PC-9 (cell line): ENCODE results near the gene USP34. TPM values are rescaled to one million over a fixed set of nuclear protein-coding genes. Genes with fewer than 3 reads are reported as not detected.

Source experiments
- BruUV-seq: library from RNA; stranded (reverse); fragments of 400-500 nt; replicated peaks from 2 replicates; lab custom pipeline; 2021; lab: Mats Ljungman, UMichigan
- CTCF ChIA-PET: fragments of 300-600 bp; sonication (Branson Sonifier 250); formaldehyde crosslinking; loops from one replicate; lab custom pipeline; 2022; ENCODE audit warnings: antibody characterized with exemption; lab: Charles Lee
- POLR2A ChIA-PET: fragments of 300-600 bp; sonication (Branson Sonifier 250); formaldehyde crosslinking; loops from one replicate; lab custom pipeline; 2022; ENCODE audit warnings: antibody characterized with exemption; ENCODE audit not compliant: unreplicated experiment; lab: Charles Lee
- DNase-seq, 2 experiments: peaks; one replicate each; pipeline versions ENCODE4 v3.0.0 to v3.0.0-alpha.2; 2015 to 2022; ENCODE audit warnings: mixed read lengths in 1 of 2
- H2AFZ ChIP-seq: fragments of 200-600 bp; sonication (generic); 2 replicates; pipeline ENCODE4 v1.8.1; 2017; ENCODE audit warnings: antibody characterized with exemption
- H3F3A ChIP-seq: fragments of 200-600 bp; sonication (generic); 2 replicates; pipeline ENCODE4 v1.8.1; 2017; ENCODE audit warnings: antibody characterized with exemption, mild to moderate bottlenecking, low read depth; ENCODE audit not compliant: insufficient read depth
- H3K27ac ChIP-seq: fragments of 200-600 bp; sonication (generic); 2 replicates; pipeline ENCODE4 v1.6.1; 2016; ENCODE audit warnings: mixed run types
- H3K27me3 ChIP-seq: fragments of 200-600 bp; sonication (generic); 2 replicates; pipeline ENCODE4 v1.6.1; 2016; ENCODE audit warnings: low read depth, mixed run types; ENCODE audit not compliant: insufficient read depth
- H3K36me3 ChIP-seq: fragments of 200-600 bp; sonication (generic); 2 replicates; pipeline ENCODE4 v1.6.1; 2016; ENCODE audit warnings: low read depth, mixed run types
- H3K4me1 ChIP-seq: fragments of 200-600 bp; sonication (generic); replicated peaks from 2 replicates; pipeline ENCODE4 v1.6.1; 2016; ENCODE audit warnings: mixed run types; ENCODE audit not compliant: insufficient read depth
- H3K4me2 ChIP-seq: fragments of 200-600 bp; sonication (generic); 2 replicates; pipeline ENCODE4 v1.6.1; 2017; ENCODE audit warnings: mixed run types
- H3K4me3 ChIP-seq: fragments of 200-600 bp; sonication (generic); 2 replicates; pipeline ENCODE4 v1.6.1; 2016; ENCODE audit warnings: mixed run types
- H3K79me2 ChIP-seq: fragments of 200-600 bp; sonication (generic); 2 replicates; pipeline ENCODE4 v1.6.1; 2017; ENCODE audit warnings: low read depth, mixed run types
- H3K9me2 ChIP-seq: fragments of 200-600 bp; sonication (generic); 2 replicates; pipeline ENCODE4 v1.8.1; 2017; ENCODE audit warnings: mild to moderate bottlenecking; ENCODE audit not compliant: insufficient read depth
- H3K9me3 ChIP-seq: fragments of 200-600 bp; sonication (generic); 2 replicates; pipeline ENCODE4 v1.8.1; 2016; ENCODE audit warnings: low read depth; ENCODE audit not compliant: insufficient read depth
- H4K20me1 ChIP-seq: fragments of 200-600 bp; sonication (generic); 2 replicates; pipeline ENCODE4 v1.8.1; 2017; ENCODE audit not compliant: insufficient read depth
- CTCF ChIP-seq: fragments of 200-600 bp; sonication (generic); conservative IDR thresholded peaks from 2 replicates; pipeline ENCODE4 v1.6.1; 2017; ENCODE audit warnings: mixed run types, antibody characterized with exemption, mild to moderate bottlenecking, moderate library complexity
- EZH2 ChIP-seq: fragments of 200-600 bp; sonication (generic); IDR thresholded peaks from 2 replicates; pipeline ENCODE4 v1.8.0; 2017; ENCODE audit warnings: antibody characterized with exemption, low read depth
- intact Hi-C: fragments of 100-400 bp; cut with micrococcal nuclease; formaldehyde crosslinking; loops from one replicate; pipeline ENCODE4 v1.10.0; 2022; ENCODE audit not compliant: unreplicated experiment
- total RNA-seq: library from RNA; stranded (reverse); gene quantifications from 2 replicates; pipeline ENCODE4 v1.2.3, GENCODE V29; 2021

Gene USP34
- total RNA-seq, 1 experiment from 2014 or later: 120 TPM

- Histone ChIP-seq H3K4me3 (no peak overlapping the region), H3K4me2 (no peak overlapping the region), H3K27me3 (no peaks in the 10 kb centered on the region), H3K4me1 (no peaks in the 10 kb centered on the region), H3F3A (no peaks in the 10 kb centered on the region), H4K20me1 (no peaks in the 10 kb centered on the region), H2AFZ (no peak overlapping the region), H3K36me3 (peaks cover 26% of the 10 kb centered on the region), H3K9me3 (no peaks in the 10 kb centered on the region), H3K79me2 (no peaks in the 10 kb centered on the region), H3K27ac (no peak overlapping the region), H3K9me2 (no peaks in the 10 kb centered on the region)
- ChIA-PET CTCF (no interaction called here), POLR2A (interaction anchor here (0.6 kb wide), 1 partner anchor 347 kb away, joined by 5 read pairs; no protein-coding TSS in a partner anchor)
- TF ChIP-seq CTCF (no peak), EZH2 (no peak)
- intact Hi-C loops: no loop called here
- no TSS peak for BruUV-seq
- no peak for DNase-seq
Measured at GRCh38 chr2:61379521-61379920, 91.4 kb downstream of the USP34 start.

- H3K9me3 ChIP-seq: no peaks in the 10 kb centered on the region
- no peaks in the 10 kb centered on the region for H4K20me1 ChIP-seq
- H2AFZ ChIP-seq: no peak overlapping the region
- TF ChIP-seq EZH2 (no peak), CTCF (no peak)
- peaks cover 30% of the 10 kb centered on the region for H3K36me3 ChIP-seq
- no peaks in the 10 kb centered on the region for H3K4me1 ChIP-seq
- ChIA-PET POLR2A (no interaction called here), CTCF (no interaction called here)
- intact Hi-C loops: no loop called here
- H3K9me2 ChIP-seq: no peaks in the 10 kb centered on the region
- no TSS peak for BruUV-seq
- no peak overlapping the region for H3K27ac ChIP-seq
- H3K4me2 ChIP-seq: no peak overlapping the region
- H3F3A ChIP-seq: no peaks in the 10 kb centered on the region
- no peak for DNase-seq
- no peaks in the 10 kb centered on the region for H3K27me3 ChIP-seq
- H3K4me3 ChIP-seq: no peak overlapping the region
- H3K79me2 ChIP-seq: no peaks in the 10 kb centered on the region
Measured at GRCh38 chr2:61378281-61378680, 92.6 kb downstream of the USP34 start.

GRCh38 chr2:61377046-61377445 is 93.8 kb downstream of the USP34 start:
- H3K9me3 ChIP-seq: no peaks in the 10 kb centered on the region
- intact Hi-C loops: no loop called here
- DNase-seq: no peak
- no peak overlapping the region for H3K27ac ChIP-seq
- no peaks in the 10 kb centered on the region for H3K9me2 ChIP-seq
- no peaks in the 10 kb centered on the region for H3K4me1 ChIP-seq
- no peaks in the 10 kb centered on the region for H4K20me1 ChIP-seq
- H3K36me3 ChIP-seq: peaks cover 25% of the 10 kb centered on the region
- H3K4me3 ChIP-seq: no peak overlapping the region
- H3K27me3 ChIP-seq: no peaks in the 10 kb centered on the region
- no TSS peak for BruUV-seq
- TF ChIP-seq CTCF (no peak), EZH2 (no peak)
- CTCF ChIA-PET: no interaction called here
- no peak overlapping the region for H3K4me2 ChIP-seq
- no peaks in the 10 kb centered on the region for H3F3A ChIP-seq
- no peaks in the 10 kb centered on the region; the same call in 1 of the 2 replicates for H3K79me2 ChIP-seq
- H2AFZ ChIP-seq: no peak overlapping the region
- POLR2A ChIA-PET: no interaction called here
